GM12878 (cell line): ENCODE data around the gene HIVEP3.

ENCODE experiments used
- BMI1 ChIP-seq: fragments of 450-650 bp; IDR thresholded peaks from 2 replicates; pipeline ENCODE4 v1.6.1; 2016; ENCODE audit warnings: mild to moderate bottlenecking, moderate library complexity, borderline replicate concordance
- CBFB ChIP-seq: IDR thresholded peaks from 2 replicates; pipeline ENCODE4 v1.6.1; 2016; ENCODE audit warnings: antibody characterized with exemption, low read depth
- JUND ChIP-seq: IDR thresholded peaks from 2 replicates; pipeline ENCODE4 v1.6.1; 2012; ENCODE audit warnings: low read depth, mild to moderate bottlenecking, low read length, improper control_type of control experiment, moderate library complexity
- MYC ChIP-seq: IDR thresholded peaks from 2 replicates; pipeline ENCODE4 v1.6.1; 2011; ENCODE audit warnings: mild to moderate bottlenecking, low read length, moderate library complexity, inconsistent platforms; ENCODE audit not compliant: insufficient read depth, insufficient replicate concordance, insufficient read length, severe bottlenecking
- NBN ChIP-seq: fragments of 450-650 bp; IDR thresholded peaks from 2 replicates; pipeline ENCODE4 v1.6.1; 2016
- POLR2AphosphoS5 ChIP-seq: IDR thresholded peaks from 2 replicates; pipeline ENCODE4 v1.6.1; 2011; ENCODE audit warnings: mild to moderate bottlenecking, low read length, inconsistent platforms

DNA sequence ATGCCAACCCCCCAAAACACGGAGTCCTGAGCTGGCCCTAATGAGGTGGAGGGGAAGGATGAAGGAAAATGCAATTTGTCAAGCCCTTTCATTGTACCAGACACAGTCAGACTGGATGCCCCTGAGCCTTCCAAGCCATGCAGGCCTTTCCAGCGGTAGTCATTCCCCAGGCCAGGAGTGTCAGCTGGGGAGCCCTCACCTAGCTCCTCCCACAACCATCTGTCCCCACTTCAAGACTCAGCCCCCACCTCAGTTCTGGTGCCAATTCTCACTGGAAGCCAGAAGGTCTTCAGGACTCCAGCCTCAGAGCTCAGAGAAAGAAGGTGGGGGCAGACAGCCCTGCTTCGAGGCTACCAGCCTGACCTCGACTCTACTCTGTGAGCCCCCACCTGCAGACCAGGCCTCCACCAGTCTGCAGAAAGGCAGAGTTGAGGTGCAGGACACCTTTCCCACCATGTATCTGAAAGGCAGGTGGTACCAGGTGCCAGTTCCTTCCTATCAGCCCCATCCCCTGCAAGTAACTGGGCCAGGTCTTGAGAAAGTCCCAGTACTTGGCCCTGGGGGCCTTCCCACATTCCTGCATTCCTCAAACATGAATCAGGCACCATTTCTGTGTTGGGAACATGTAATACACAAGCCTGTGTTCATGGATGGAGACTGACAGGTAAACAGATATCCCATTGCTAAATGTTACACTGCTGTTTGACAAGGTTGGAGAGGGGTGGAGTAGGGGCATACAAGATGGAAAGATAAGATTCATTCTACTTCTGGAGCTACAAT lies 253.7 kb downstream of the HIVEP3 start:
- TF ChIP-seq CBFB (no peak), MYC (no peak), BMI1 (no peak), POLR2AphosphoS5 (no peak), JUND (no peak), NBN (no peak)
